Mesenchymal stem cell (in vitro differentiated cells and primary cell): ENCODE results near the gene RAPGEF5.

ENCODE experiments used
- DNase-seq: peaks from one replicate; pipeline ENCODE4 v3.0.0-alpha.2; 2013
- H2AFZ ChIP-seq: one replicate; pipeline ENCODE4 v1.6.1; 2013; ENCODE audit warnings: low read depth, mild to moderate bottlenecking, control low read depth, inconsistent platforms, low read length, moderate library complexity
- H2AK5ac ChIP-seq: 2 replicates; pipeline ENCODE4 v1.6.1; 2013; ENCODE audit warnings: low read length, moderate library complexity, mild to moderate bottlenecking, inconsistent platforms; ENCODE audit not compliant: severe bottlenecking
- H2BK120ac ChIP-seq: one replicate; pipeline ENCODE4 v1.6.1; 2013; ENCODE audit warnings: low read depth, mild to moderate bottlenecking, inconsistent platforms, low read length, moderate library complexity
- H2BK12ac ChIP-seq, 2 experiments: one replicate each; pipeline ENCODE4 v1.6.1; 2013; ENCODE audit warnings: inconsistent platforms in 2 of 2, low read length in 2 of 2, mild to moderate bottlenecking in 2 of 2, moderate library complexity in 2 of 2, control low read depth in 1 of 2
- H2BK15ac ChIP-seq: one replicate; pipeline ENCODE4 v1.6.1; 2013; ENCODE audit warnings: mild to moderate bottlenecking, low read depth, inconsistent platforms; ENCODE audit not compliant: poor library complexity, severe bottlenecking
- H2BK5ac ChIP-seq: 2 replicates; pipeline ENCODE4 v1.6.1; 2013; ENCODE audit warnings: low read depth, mild to moderate bottlenecking, low read length, control low read depth, inconsistent platforms; ENCODE audit not compliant: poor library complexity, severe bottlenecking
- H3K14ac ChIP-seq, 2 experiments: one replicate each; pipeline ENCODE4 v1.6.1; 2013; ENCODE audit warnings: inconsistent platforms in 2 of 2, low read length in 2 of 2, control low read depth in 1 of 2, mild to moderate bottlenecking in 1 of 2, moderate library complexity in 1 of 2
- H3K18ac ChIP-seq, 2 experiments: one replicate each; pipeline ENCODE4 v1.6.1; 2013; ENCODE audit warnings: inconsistent platforms in 2 of 2, low read length in 2 of 2, control low read depth in 1 of 2, low read depth in 1 of 2, mild to moderate bottlenecking in 1 of 2
- H3K23ac ChIP-seq, 2 experiments: one replicate each; pipeline ENCODE4 v1.6.1; 2013; ENCODE audit warnings: inconsistent platforms in 2 of 2, low read length in 2 of 2, mild to moderate bottlenecking in 2 of 2, moderate library complexity in 2 of 2, control low read depth in 1 of 2
- H3K27ac ChIP-seq: 2 replicates; pipeline ENCODE4 v1.5.1; 2013; ENCODE audit warnings: mild to moderate bottlenecking, moderate library complexity, low read length, control low read depth, inconsistent platforms; ENCODE audit not compliant: poor library complexity, severe bottlenecking
- H3K27me3 ChIP-seq, 2 experiments: 2 replicates each; pipeline versions ENCODE4 v1.6.1 to v1.7.0; 2013; ENCODE audit warnings: low read length in 2 of 2, mild to moderate bottlenecking in 2 of 2, moderate library complexity in 2 of 2, control low read depth in 1 of 2, inconsistent platforms in 1 of 2; ENCODE audit not compliant: control insufficient read depth in 1 of 2, insufficient read depth in 1 of 2
- H3K36me3 ChIP-seq, 2 experiments: 2 replicates each; pipeline versions ENCODE4 v1.6.1 to v1.7.0; 2013; ENCODE audit warnings: low read length in 2 of 2, control low read depth in 1 of 2, inconsistent platforms in 1 of 2, low read depth in 1 of 2, mild to moderate bottlenecking in 1 of 2; ENCODE audit not compliant: insufficient read depth in 2 of 2, control insufficient read depth in 1 of 2
- H3K4ac ChIP-seq, 2 experiments: one replicate each; pipeline ENCODE4 v1.6.1; 2013; ENCODE audit warnings: inconsistent platforms in 2 of 2, low read length in 2 of 2, mild to moderate bottlenecking in 2 of 2, moderate library complexity in 2 of 2, control low read depth in 1 of 2, low read depth in 1 of 2
- H3K4me1 ChIP-seq: 2 replicates; pipeline ENCODE4 v1.6.1; 2013; ENCODE audit warnings: low read depth, low read length, control low read depth; ENCODE audit not compliant: control insufficient read depth, insufficient read depth
- H3K4me2 ChIP-seq: 2 replicates; pipeline ENCODE4 v1.6.1; 2013; ENCODE audit warnings: low read length, mild to moderate bottlenecking, inconsistent platforms; ENCODE audit not compliant: poor library complexity, severe bottlenecking
- H3K4me3 ChIP-seq, 2 experiments: 2 replicates each; pipeline versions ENCODE4 v1.5.1 to v1.7.0; 2013; ENCODE audit warnings: low read length in 2 of 2, mild to moderate bottlenecking in 2 of 2, control low read depth in 1 of 2, low read depth in 1 of 2; ENCODE audit not compliant: insufficient read depth in 1 of 2
- H3K79me1 ChIP-seq: replicated peaks from 2 replicates; pipeline ENCODE4 v1.6.1; 2013; ENCODE audit warnings: mild to moderate bottlenecking, control low read depth, low read length, inconsistent platforms; ENCODE audit not compliant: poor library complexity, severe bottlenecking
- H3K9ac ChIP-seq: 2 replicates; pipeline ENCODE4 v1.7.0; 2013; ENCODE audit warnings: mild to moderate bottlenecking, low read length, moderate library complexity
- H3K9me3 ChIP-seq: 2 replicates; pipeline ENCODE4 v1.7.0; 2013; ENCODE audit warnings: mild to moderate bottlenecking, low read length; ENCODE audit not compliant: control insufficient read depth
- H4K8ac ChIP-seq: one replicate; pipeline ENCODE4 v1.6.1; 2013; ENCODE audit warnings: inconsistent platforms, mild to moderate bottlenecking, low read length, moderate library complexity
- H4K91ac ChIP-seq: one replicate; pipeline ENCODE4 v1.6.1; 2013; ENCODE audit warnings: mild to moderate bottlenecking, low read length, inconsistent platforms
- WGBS: methylation state at CpG from one replicate; pipeline ENCODE4 v1.1.7; 2013; ENCODE audit warnings: mixed read lengths; 5-methylcytosine and 5-hydroxymethylcytosine counted together

RAPGEF5 gene

GRCh38 chr7:22393913-22394729 is 37.2 kb upstream of the RAPGEF5 start:
- Histone ChIP-seq H2BK120ac (no peak overlapping the region), H3K27me3 (peaks cover 3 to 32% of the 10 kb centered on the region in 2 experiments), H4K8ac (no peak overlapping the region), H3K36me3 (no peaks in the 10 kb centered on the region), H2BK15ac (no peak overlapping the region), H4K91ac (no peak overlapping the region), H2BK5ac (no peak overlapping the region), H3K9ac (peak overlapping the region; percentile 17), H3K79me1 (no peaks in the 10 kb centered on the region), H3K27ac (no peak overlapping the region), H3K4me1 (no peaks in the 10 kb centered on the region), H3K14ac (no peak overlapping the region), H3K9me3 (no peaks in the 10 kb centered on the region), H3K23ac (no peak overlapping the region), H2BK12ac (no peak overlapping the region), H3K18ac (no peak overlapping the region), H3K4me3 (peak overlapping the region in 1 of 2 experiments; percentile 32), H3K4me2 (no peak overlapping the region), H3K4ac (no peak overlapping the region), H2AK5ac (no peak overlapping the region), H2AFZ (no peak overlapping the region)
- 69% methylated on average over 9 of the region's 13 CpGs for WGBS
- no peak for DNase-seq

GRCh38 chr7:22390516-22390915 is 33.6 kb upstream of the RAPGEF5 start:
- Histone ChIP-seq H3K79me1 (no peaks in the 10 kb centered on the region), H2BK15ac (no peak overlapping the region), H2BK120ac (no peak overlapping the region), H3K14ac (no peak overlapping the region), H3K4me1 (no peaks in the 10 kb centered on the region), H3K4me3 (no peak overlapping the region), H3K9ac (no peak overlapping the region), H3K18ac (no peak overlapping the region), H3K9me3 (no peaks in the 10 kb centered on the region), H3K36me3 (no peaks in the 10 kb centered on the region), H2AFZ (no peak overlapping the region), H3K23ac (no peak overlapping the region), H2AK5ac (no peak overlapping the region), H2BK5ac (no peak overlapping the region), H3K27ac (no peak overlapping the region), H3K27me3 (peaks cover 0 to 14% of the 10 kb centered on the region in 2 experiments), H4K8ac (no peak overlapping the region), H4K91ac (no peak overlapping the region), H3K4ac (no peak overlapping the region), H2BK12ac (no peak overlapping the region), H3K4me2 (no peak overlapping the region)
- no peak for DNase-seq
- 45% methylated on average over 1 of the region's 1 CpG for WGBS

DNA sequence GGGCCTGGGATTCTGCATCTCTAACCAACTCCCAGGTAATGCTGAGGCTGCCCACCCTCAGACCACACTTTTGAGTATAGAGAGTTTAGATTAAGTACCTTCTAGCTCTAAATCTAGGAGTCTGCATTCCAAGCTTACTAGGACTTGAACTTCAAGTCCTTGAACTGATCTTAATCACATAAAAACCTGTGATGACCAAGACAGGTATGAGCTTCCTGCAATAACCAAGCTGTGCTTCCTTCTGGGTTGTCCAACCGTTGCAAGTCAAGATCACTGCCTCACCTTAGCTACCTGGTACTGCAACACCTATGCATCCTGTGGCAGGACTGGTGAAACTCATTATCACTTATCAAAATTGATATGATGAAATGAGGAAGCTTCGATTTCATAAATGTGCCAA is 32.9 kb upstream of the RAPGEF5 start:
- no peak overlapping the region for H2AFZ ChIP-seq
- H2BK5ac ChIP-seq = no peak overlapping the region
- H3K27ac ChIP-seq = no peak overlapping the region
- H3K23ac ChIP-seq = no peak overlapping the region
- peaks cover 0 to 14% of the 10 kb centered on the region in 2 experiments for H3K27me3 ChIP-seq
- H2BK120ac ChIP-seq = no peak overlapping the region
- H3K9me3 ChIP-seq = no peaks in the 10 kb centered on the region
- H3K14ac ChIP-seq = no peak overlapping the region
- no peak for DNase-seq
- no peak overlapping the region for H2BK12ac ChIP-seq
- no peak overlapping the region for H4K8ac ChIP-seq
- no peaks in the 10 kb centered on the region for H3K36me3 ChIP-seq
- no peak overlapping the region for H3K18ac ChIP-seq
- H3K4me1 ChIP-seq = no peaks in the 10 kb centered on the region
- 75% methylated on average over 1 of the region's 2 CpGs for WGBS
- no peak overlapping the region for H3K4me2 ChIP-seq
- no peak overlapping the region for H2AK5ac ChIP-seq
- no peak overlapping the region for H3K4me3 ChIP-seq
- H3K79me1 ChIP-seq = no peaks in the 10 kb centered on the region
- H3K9ac ChIP-seq = no peak overlapping the region
- no peak overlapping the region for H4K91ac ChIP-seq
- no peak overlapping the region for H3K4ac ChIP-seq
- H2BK15ac ChIP-seq = no peak overlapping the region

GRCh38 chr7:22387583-22387982 is 30.6 kb upstream of the RAPGEF5 start:
- H2AK5ac ChIP-seq = no peak overlapping the region
- no peak overlapping the region for H3K4me2 ChIP-seq
- no peak overlapping the region for H3K27ac ChIP-seq
- H3K36me3 ChIP-seq = no peaks in the 10 kb centered on the region
- H3K79me1 ChIP-seq = no peaks in the 10 kb centered on the region
- H3K9ac ChIP-seq = peak overlapping the region; percentile 34
- no peak overlapping the region for H2AFZ ChIP-seq
- H3K4me3 ChIP-seq = no peak overlapping the region
- no peak overlapping the region for H2BK120ac ChIP-seq
- H4K91ac ChIP-seq = no peak overlapping the region
- H3K4ac ChIP-seq = no peak overlapping the region
- DNase-seq = no peak
- H3K23ac ChIP-seq = no peak overlapping the region
- H4K8ac ChIP-seq = no peak overlapping the region
- H2BK15ac ChIP-seq = no peak overlapping the region
- WGBS = 70% methylated on average over 4 of the region's 4 CpGs
- H3K9me3 ChIP-seq = no peaks in the 10 kb centered on the region
- H3K18ac ChIP-seq = no peak overlapping the region
- H3K27me3 ChIP-seq = no peaks in the 10 kb centered on the region
- H2BK12ac ChIP-seq = no peak overlapping the region
- no peak overlapping the region for H3K14ac ChIP-seq
- H3K4me1 ChIP-seq = no peaks in the 10 kb centered on the region
- H2BK5ac ChIP-seq = no peak overlapping the region
